ENCODE measurements around the gene TPM2. TPM values are rescaled to one million over a fixed set of nuclear protein-coding genes. Genes with fewer than 3 reads are reported as not detected.

The TPM2 gene
- total and polyA plus RNA-seq, 9 of the 15 experiments (the other 6 are each of a cell fraction or from before 2014, with no cell fraction given): 0.28 to 16.1 (median 4.5) TPM

- TF ChIP-seq STAT6 (CRISPR knock-in tag; IDR thresholded peaks at IDR 0.05) (no peak), ELF1 (tag; IDR thresholded peaks at IDR 0.05) (no peak), TBP (optimal IDR thresholded peaks at IDR 0.05; ENCODE audit: low read depth, low read length) (no peak), ZNF609 (CRISPR knock-in tag; IDR thresholded peaks at IDR 0.05; ENCODE audit: borderline replicate concordance) (no peak), SRSF1 (IDR thresholded peaks at IDR 0.05; ENCODE audit: low read depth, low read length) (no peak), NUFIP1 (IDR thresholded peaks at IDR 0.05; ENCODE audit: partially characterized antibody) (no peak), ZFP1 (CRISPR knock-in tag; IDR thresholded peaks at IDR 0.05) (no peak)
- TF ChIP-seq, protein P1, sequence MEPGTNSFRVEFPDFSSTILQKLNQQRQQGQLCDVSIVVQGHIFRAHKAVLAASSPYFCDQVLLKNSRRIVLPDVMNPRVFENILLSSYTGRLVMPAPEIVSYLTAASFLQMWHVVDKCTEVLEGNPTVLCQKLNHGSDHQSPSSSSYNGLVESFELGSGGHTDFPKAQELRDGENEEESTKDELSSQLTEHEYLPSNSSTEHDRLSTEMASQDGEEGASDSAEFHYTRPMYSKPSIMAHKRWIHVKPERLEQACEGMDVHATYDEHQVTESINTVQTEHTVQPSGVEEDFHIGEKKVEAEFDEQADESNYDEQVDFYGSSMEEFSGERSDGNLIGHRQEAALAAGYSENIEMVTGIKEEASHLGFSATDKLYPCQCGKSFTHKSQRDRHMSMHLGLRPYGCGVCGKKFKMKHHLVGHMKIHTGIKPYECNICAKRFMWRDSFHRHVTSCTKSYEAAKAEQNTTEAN (CRISPR knock-in tag; IDR thresholded peaks at IDR 0.05): no peak
These were observed 30.4 kb downstream of the TPM2 start (continued) for GRCh38 chr9:35659340-35659739.
